Measurements from ENCODE around the gene MSMP.

Gene MSMP

GRCh38 chr9:35717132-35717870 lies 36.8 kb downstream of the MSMP start:
- DNase-seq, result no peak

- DNase-seq, result no peak
Measured at GRCh38 chr9:35716230-35716629, 37.8 kb downstream of the MSMP start.

GRCh38 chr9:35714579-35715252 lies 39.4 kb downstream of the MSMP start:
- no peak for DNase-seq

- DNase-seq, result no peak
Measured at GRCh38 chr9:35714123-35714522, 40.0 kb downstream of the MSMP start.

GRCh38 chr9:35713578-35713977 lies 40.5 kb downstream of the MSMP start:
- DNase-seq, result no peak

- no peak for DNase-seq
Measured at GRCh38 chr9:35712762-35713400, 41.2 kb downstream of the MSMP start.

- no peak for DNase-seq
Measured at GRCh38 chr9:35711501-35712428, 42.3 kb downstream of the MSMP start.

- no peak for DNase-seq
Measured at GRCh38 chr9:35710818-35711500, 43.1 kb downstream of the MSMP start.

GRCh38 chr9:35708146-35708545 lies 45.9 kb downstream of the MSMP start:
- DNase-seq, result no peak

GRCh38 chr9:35706951-35707350 lies 47.1 kb downstream of the MSMP start:
- DNase-seq, result no peak

- no peak for DNase-seq
Measured at GRCh38 chr9:35705836-35706430, 48.1 kb downstream of the MSMP start.

- no peak for DNase-seq
Measured at GRCh38 chr9:35705372-35705771, 48.7 kb downstream of the MSMP start.

- DNase-seq, result no peak
Measured at GRCh38 chr9:35703906-35704672, 50.0 kb downstream of the MSMP start.
